Mesothelial cell of epicardium (in vitro differentiated cells): Measurements from ENCODE around the gene FOXL3. TPM values are rescaled to one million over a fixed set of nuclear protein-coding genes. Genes with fewer than 3 reads are reported as not detected.
"Not testable (repeated sequence)": the region's sequence is repeated elsewhere in the genome, so short reads cannot be mapped to it uniquely, and the experiment has no call there.

Experiments
- DNase-seq, 2 experiments: peaks; one replicate each; pipeline ENCODE4 v3.0.0; 2021; ENCODE audit warnings: low spot score in 2 of 2; ENCODE audit not compliant: unreplicated experiment in 2 of 2
- H3K27ac Mint-ChIP-seq: 2 replicates; pipeline ENCODE4 v1.8.0; 2021; ENCODE audit warnings: mixed read lengths
- H3K27me3 Mint-ChIP-seq: 2 replicates; pipeline ENCODE4 v1.8.0; 2021; ENCODE audit warnings: low read depth, mixed read lengths
- H3K36me3 Mint-ChIP-seq: 2 replicates; pipeline ENCODE4 v1.8.0; 2021; ENCODE audit warnings: mixed read lengths
- H3K4me1 Mint-ChIP-seq: 2 replicates; pipeline ENCODE4 v1.8.0; 2021; ENCODE audit warnings: mixed read lengths
- H3K4me3 Mint-ChIP-seq: 2 replicates; pipeline ENCODE4 v1.8.0; 2021; ENCODE audit warnings: mild to moderate bottlenecking, moderate library complexity, mixed read lengths
- H3K9me3 Mint-ChIP-seq: 2 replicates; pipeline ENCODE4 v1.8.0; 2021; ENCODE audit warnings: mixed read lengths
- total RNA-seq: library from RNA; stranded (reverse); gene quantifications from 3 replicates; pipeline ENCODE4 v1.2.1, GENCODE V29; 2021
- TF ChIP-seq, protein P1 (sequence below): fragments of 200-600 bp; sonication (generic); IDR thresholded peaks from one replicate; pipeline ENCODE4 v1.5.0; 2021; ENCODE audit warnings: antibody characterized with exemption; ENCODE audit not compliant: unreplicated experiment

Gene FOXL3
- total RNA-seq: not detected in 3 replicates

DNA sequence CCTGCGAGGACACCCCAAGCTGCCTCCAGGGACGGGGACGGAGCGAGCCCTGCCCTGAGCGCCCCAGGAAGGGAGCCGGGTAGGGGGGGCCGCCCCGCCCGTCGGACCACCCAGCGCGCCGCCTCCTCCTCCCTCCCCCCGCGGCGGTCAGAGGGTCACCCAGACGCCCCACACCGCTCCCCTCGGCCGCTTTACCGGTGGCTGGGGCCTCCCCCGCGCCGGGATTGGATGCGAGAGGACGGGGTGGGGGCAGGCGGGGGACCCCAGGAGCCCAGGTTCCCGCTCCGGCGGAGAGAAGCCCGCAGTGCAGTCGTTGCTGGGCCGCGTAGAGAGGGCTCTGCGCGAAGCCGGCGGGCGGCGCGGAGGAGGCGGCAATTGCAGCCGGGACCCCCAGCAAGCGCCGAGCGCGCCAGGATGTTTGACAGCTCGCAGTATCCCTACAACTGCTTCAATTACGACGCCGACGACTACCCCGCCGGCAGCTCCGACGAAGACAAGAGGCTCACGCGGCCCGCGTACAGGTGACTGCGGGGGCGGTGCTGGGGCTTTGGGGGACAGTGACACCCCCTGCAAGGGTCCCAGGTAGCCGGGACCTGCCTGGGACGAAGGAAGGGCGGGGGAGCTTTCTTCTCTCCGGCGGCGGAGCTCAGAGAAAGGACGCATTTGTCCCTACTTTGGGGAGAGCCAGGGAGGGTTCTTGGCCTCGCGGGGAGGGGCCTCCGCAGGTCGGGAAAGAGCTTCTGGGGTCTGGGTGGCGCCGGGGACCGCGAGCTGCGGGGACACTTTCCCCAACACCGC lies at the start of gene FOXL3:
Gene FOXL3, plus strand, starts transcription at position 415 of the 798 bp plus-strand sequence. Its CDS starts 0 bp downstream, at position 415.
- Mint-ChIP-seq H3K27ac (no peak within 1 kb of the TSS), H3K36me3 (no peaks in the 10 kb centered on the region), H3K4me1 (peaks cover 3% of the 10 kb centered on the region), H3K27me3 (peaks cover 88% of the 10 kb centered on the region), H3K9me3 (no peaks in the 10 kb centered on the region), H3K4me3 (no peak within 1 kb of the TSS)
- TF ChIP-seq, protein P1, sequence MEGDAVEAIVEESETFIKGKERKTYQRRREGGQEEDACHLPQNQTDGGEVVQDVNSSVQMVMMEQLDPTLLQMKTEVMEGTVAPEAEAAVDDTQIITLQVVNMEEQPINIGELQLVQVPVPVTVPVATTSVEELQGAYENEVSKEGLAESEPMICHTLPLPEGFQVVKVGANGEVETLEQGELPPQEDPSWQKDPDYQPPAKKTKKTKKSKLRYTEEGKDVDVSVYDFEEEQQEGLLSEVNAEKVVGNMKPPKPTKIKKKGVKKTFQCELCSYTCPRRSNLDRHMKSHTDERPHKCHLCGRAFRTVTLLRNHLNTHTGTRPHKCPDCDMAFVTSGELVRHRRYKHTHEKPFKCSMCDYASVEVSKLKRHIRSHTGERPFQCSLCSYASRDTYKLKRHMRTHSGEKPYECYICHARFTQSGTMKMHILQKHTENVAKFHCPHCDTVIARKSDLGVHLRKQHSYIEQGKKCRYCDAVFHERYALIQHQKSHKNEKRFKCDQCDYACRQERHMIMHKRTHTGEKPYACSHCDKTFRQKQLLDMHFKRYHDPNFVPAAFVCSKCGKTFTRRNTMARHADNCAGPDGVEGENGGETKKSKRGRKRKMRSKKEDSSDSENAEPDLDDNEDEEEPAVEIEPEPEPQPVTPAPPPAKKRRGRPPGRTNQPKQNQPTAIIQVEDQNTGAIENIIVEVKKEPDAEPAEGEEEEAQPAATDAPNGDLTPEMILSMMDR: no peak
- no peak for DNase-seq

DNA sequence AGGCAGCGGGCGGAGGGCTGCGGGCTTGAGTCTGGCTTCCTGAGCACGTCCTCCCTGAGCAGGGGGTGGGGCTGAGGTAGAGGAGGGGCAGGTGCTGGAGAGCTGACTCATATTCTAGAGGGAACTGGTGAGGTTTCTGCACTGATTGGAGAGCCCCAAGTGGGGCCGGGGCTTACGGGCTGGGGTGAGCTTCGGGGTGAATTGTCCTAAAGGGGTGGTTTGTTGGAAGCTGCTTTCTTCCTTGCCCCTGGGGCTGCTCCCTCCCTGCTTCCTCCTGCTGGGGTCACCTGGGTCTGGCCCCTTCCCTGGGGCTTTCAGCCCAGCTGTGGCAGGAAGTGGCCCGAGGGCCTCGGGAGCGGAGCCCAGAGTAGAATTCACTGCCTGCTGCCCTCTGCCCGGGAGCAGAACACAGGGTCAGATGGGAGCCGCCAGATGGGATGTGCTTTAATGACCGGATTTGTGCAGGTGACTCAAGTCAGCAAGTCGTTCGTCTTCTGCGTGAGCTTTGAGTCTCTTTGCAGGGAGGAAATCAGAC lies 49.0 kb upstream of the FOXL3 start:
- no peak for DNase-seq
- H3K4me1 Mint-ChIP-seq: no peaks in the 10 kb centered on the region

DNA sequence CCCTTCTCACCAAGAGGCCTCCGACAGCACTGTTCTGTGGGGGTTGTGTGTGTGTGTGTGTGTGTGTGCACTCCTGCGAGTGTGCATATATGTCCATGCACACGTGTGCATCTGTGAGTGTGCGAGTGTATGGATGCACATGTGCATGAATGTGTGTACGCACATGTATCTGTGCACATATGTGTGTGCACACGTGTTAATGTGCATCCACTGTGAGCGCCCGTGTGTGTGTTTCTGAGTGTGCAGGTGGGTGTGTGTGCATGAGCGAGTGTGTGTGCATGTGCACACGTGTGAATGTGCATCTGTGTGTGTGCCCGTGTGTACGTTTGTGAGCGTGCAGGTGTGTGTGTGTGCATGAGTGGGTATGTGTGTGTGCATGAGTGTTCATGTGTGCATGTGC lies 48.5 kb upstream of the FOXL3 start:
- Mint-ChIP-seq H3K27me3 (no peaks in the 10 kb centered on the region), H3K4me3 (no peak overlapping the region), H3K9me3 (no peaks in the 10 kb centered on the region), H3K4me1 (no peaks in the 10 kb centered on the region), H3K27ac (no peak overlapping the region), H3K36me3 (no peaks in the 10 kb centered on the region)
- TF ChIP-seq, protein P1: no peak
- DNase-seq: no peak

More for the DNA sequence above, 49.0 kb upstream of the FOXL3 start:
- TF ChIP-seq, protein P1: no peak
- no peaks in the 10 kb centered on the region for H3K27me3 Mint-ChIP-seq
- H3K4me3 Mint-ChIP-seq: no peak overlapping the region
- no peak overlapping the region for H3K27ac Mint-ChIP-seq
- no peaks in the 10 kb centered on the region for H3K36me3 Mint-ChIP-seq
- H3K9me3 Mint-ChIP-seq: no peaks in the 10 kb centered on the region

DNA sequence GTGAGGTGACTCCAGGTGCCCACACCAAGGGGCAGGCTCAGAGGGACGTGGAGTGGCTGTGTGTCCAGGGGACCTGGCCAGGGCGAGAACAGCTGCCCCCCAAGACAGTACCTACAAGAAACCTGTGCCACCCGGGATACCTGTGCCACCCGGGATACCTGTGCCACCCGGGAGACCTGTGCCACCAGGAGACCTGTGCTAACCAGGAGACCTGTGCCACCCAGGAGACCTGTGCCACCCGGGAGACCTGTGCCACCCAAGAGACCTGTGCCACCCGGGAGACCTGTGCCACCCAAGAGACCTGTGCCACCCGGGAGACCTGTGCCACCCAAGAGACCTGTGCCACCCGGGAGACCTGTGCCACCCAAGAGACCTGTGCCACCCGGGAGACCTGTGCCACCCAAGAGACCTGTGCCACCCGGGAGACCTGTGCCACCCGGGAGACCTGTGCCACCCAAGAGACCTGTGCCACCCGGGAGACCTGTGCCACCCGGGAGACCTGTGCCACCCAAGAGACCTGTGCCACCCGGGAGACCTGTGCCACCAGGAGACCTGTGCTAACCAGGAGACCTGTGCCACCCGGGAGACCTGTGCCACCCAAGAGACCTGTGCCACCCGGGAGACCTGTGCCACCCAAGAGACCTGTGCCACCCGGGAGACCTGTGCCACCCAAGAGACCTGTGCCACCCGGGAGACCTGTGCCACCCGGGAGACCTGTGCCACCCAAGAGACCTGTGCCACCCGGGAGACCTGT lies 47.0 kb upstream of the FOXL3 start:
- not testable (repeated sequence) for H3K4me1 Mint-ChIP-seq, H3K9me3 Mint-ChIP-seq, DNase-seq, H3K4me3 Mint-ChIP-seq, H3K27ac Mint-ChIP-seq, H3K36me3 Mint-ChIP-seq, H3K27me3 Mint-ChIP-seq

DNA sequence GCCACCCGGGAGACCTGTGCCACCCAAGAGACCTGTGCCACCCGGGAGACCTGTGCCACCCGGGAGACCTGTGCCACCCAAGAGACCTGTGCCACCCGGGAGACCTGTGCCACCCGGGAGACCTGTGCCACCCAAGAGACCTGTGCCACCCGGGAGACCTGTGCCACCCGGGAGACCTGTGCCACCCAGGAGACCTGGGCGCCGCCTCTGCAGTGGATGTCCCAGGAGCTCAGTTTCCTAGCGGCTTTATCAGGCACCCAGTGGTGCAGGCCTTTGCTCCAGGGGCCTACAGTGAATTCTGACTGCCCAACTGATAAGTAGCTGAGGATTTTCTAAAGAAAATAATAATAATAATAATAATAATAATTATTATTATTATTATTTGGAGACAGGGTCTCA lies 46.4 kb upstream of the FOXL3 start:
- H3K4me3 Mint-ChIP-seq, DNase-seq, H3K27me3 Mint-ChIP-seq, H3K9me3 Mint-ChIP-seq, H3K27ac Mint-ChIP-seq, H3K36me3 Mint-ChIP-seq, H3K4me1 Mint-ChIP-seq: not testable (repeated sequence)

DNA sequence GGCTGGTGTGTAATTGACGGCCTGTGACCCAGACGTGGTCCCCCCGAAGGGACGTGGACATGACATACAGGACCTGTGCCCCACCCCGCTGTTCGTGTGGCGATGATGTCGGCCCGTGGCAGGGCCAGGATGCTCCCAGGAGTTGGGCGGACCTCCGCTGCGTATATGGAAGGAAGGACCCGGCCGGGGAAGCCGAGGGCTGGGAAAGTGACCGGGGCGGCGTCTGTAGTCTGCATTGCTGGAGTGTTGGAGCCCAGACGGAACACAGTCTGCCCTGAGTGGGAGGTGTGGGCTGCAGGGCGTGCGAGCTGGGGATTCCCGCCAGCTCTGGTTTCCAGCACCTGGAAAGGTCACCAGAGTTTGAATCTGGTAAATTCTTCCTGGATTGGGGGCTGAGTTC lies 45.0 kb upstream of the FOXL3 start:
- Mint-ChIP-seq H3K27me3 (no peaks in the 10 kb centered on the region), H3K9me3 (no peaks in the 10 kb centered on the region), H3K36me3 (no peaks in the 10 kb centered on the region), H3K4me3 (no peak overlapping the region), H3K4me1 (peaks cover under 1% of the 10 kb centered on the region), H3K27ac (no peak overlapping the region)
- DNase-seq: no peak
- TF ChIP-seq, protein P1: no peak
